Measurements from ENCODE around the gene NLRP3. TPM values are rescaled to one million over a fixed set of nuclear protein-coding genes. Genes with fewer than 3 reads are reported as not detected.

NLRP3 gene
- total and polyA plus RNA-seq, 9 of the 15 experiments (the other 6 are each of a cell fraction or from before 2014, with no cell fraction given), result not detected

- H3K4me1 ChIP-seq (replicated peaks in 1 of 2; ENCODE audit: control insufficient read depth in 2 of 2, insufficient read depth in 2 of 2, low read length in 2 of 2), result peaks cover 0 to 3% of the 10 kb centered on the region in 2 experiments; a peak in 1 of 5 replicates
- no peaks in the 10 kb centered on the region for H3K9me1 ChIP-seq (ENCODE audit: control insufficient read depth, insufficient read depth, low read length)
- H3K4me3 ChIP-seq, result no peak overlapping the region
- no TSS peak for BruUV-seq (replicated peaks)
- no peak overlapping the region for H2AFZ ChIP-seq (ENCODE audit: low read depth, low read length)
- 3% methylated on average over 4 of the region's 4 CpGs for WGBS (ENCODE audit: insufficient coverage, low coverage, missing lambda C conversion rate)
- no peak overlapping the region for H3K27ac ChIP-seq (ENCODE audit: extremely low read depth, low read depth, low read length)
- no peaks in the 10 kb centered on the region for H3K79me2 ChIP-seq (ENCODE audit: control insufficient read depth, insufficient read depth, low read length)
- H3K4me2 ChIP-seq (ENCODE audit: insufficient read depth, low read length), result no peak overlapping the region
- peaks cover 55 to 59% of the 10 kb centered on the region in 2 experiments for H3K27me3 ChIP-seq (ENCODE audit: control insufficient read depth in 2 of 2, insufficient read depth in 2 of 2, low read length in 2 of 2)
- no peaks in the 10 kb centered on the region for H3K9me3 ChIP-seq (replicated peaks; ENCODE audit: control insufficient read depth, insufficient read depth, low read depth, low read length)
- ATAC-seq (no peak), FAIRE-seq (no peak), DNase-seq (ENCODE audit: extremely low read depth in 1 of 4, low spot score in 3 of 4) (no peak)
- no peak overlapping the region for H3K9ac ChIP-seq (ENCODE audit: insufficient read depth in 1 of 2, low read depth in 2 of 2, low read length in 2 of 2)
- in situ Hi-C loops (cut with MboI), result no loop called here
- no peaks in the 10 kb centered on the region for H3K36me3 ChIP-seq (ENCODE audit: control insufficient read depth, insufficient read depth, low read length)
- CTCF ChIA-PET (ENCODE audit: low intra/inter-chr PET ratio), result no interaction called here
- intact Hi-C loops (cut with micrococcal nuclease), result no loop called here
- TF ChIP-seq ZKSCAN8 (CRISPR knock-in tag; IDR thresholded peaks at IDR 0.05) (no peak), RBM22 (IDR thresholded peaks at IDR 0.05; ENCODE audit: low read depth, low read length, poor library complexity, severe bottlenecking) (no peak), TCF7 (IDR thresholded peaks at IDR 0.05; ENCODE audit: borderline replicate concordance) (no peak), HNRNPLL (IDR thresholded peaks at IDR 0.05; ENCODE audit: low read depth, low read length, poor library complexity, severe bottlenecking) (no peak), TEAD2 (tag; IDR thresholded peaks at IDR 0.05) (no peak), BMI1 (IDR thresholded peaks at IDR 0.05; ENCODE audit: low read length) (no peak), ZNF584 (CRISPR knock-in tag; IDR thresholded peaks at IDR 0.05; ENCODE audit: low read depth) (no peak), NONO (IDR thresholded peaks at IDR 0.05; ENCODE audit: low read depth in 2 of 2, low read length in 1 of 2) (no peak), XRCC4 (IDR thresholded peaks at IDR 0.05; ENCODE audit: extremely low read depth, insufficient read depth, insufficient read length) (no peak), SP1 (CRISPR knock-in tag; IDR thresholded peaks at IDR 0.05) (no peak), TBL1XR1 (IDR thresholded peaks at IDR 0.05; ENCODE audit: low read length in 2 of 2) (no peak)
- TF ChIP-seq, protein P1, sequence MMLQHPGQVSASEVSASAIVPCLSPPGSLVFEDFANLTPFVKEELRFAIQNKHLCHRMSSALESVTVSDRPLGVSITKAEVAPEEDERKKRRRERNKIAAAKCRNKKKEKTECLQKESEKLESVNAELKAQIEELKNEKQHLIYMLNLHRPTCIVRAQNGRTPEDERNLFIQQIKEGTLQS (IDR thresholded peaks at IDR 0.05), result no peak
- TF ChIP-seq, protein P1 (CRISPR knock-in tag; conservative IDR thresholded peaks at IDR 0.05), result no peak
- TF ChIP-seq, protein P2, sequence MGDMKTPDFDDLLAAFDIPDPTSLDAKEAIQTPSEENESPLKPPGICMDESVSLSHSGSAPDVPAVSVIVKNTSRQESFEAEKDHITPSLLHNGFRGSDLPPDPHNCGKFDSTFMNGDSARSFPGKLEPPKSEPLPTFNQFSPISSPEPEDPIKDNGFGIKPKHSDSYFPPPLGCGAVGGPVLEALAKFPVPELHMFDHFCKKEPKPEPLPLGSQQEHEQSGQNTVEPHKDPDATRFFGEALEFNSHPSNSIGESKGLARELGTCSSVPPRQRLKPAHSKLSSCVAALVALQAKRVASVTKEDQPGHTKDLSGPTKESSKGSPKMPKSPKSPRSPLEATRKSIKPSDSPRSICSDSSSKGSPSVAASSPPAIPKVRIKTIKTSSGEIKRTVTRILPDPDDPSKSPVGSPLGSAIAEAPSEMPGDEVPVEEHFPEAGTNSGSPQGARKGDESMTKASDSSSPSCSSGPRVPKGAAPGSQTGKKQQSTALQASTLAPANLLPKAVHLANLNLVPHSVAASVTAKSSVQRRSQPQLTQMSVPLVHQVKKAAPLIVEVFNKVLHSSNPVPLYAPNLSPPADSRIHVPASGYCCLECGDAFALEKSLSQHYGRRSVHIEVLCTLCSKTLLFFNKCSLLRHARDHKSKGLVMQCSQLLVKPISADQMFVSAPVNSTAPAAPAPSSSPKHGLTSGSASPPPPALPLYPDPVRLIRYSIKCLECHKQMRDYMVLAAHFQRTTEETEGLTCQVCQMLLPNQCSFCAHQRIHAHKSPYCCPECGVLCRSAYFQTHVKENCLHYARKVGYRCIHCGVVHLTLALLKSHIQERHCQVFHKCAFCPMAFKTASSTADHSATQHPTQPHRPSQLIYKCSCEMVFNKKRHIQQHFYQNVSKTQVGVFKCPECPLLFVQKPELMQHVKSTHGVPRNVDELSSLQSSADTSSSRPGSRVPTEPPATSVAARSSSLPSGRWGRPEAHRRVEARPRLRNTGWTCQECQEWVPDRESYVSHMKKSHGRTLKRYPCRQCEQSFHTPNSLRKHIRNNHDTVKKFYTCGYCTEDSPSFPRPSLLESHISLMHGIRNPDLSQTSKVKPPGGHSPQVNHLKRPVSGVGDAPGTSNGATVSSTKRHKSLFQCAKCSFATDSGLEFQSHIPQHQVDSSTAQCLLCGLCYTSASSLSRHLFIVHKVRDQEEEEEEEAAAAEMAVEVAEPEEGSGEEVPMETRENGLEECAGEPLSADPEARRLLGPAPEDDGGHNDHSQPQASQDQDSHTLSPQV (IDR thresholded peaks at IDR 0.05), result no peak
- POLR2A ChIA-PET, result interaction anchor here (1.3 kb wide), 1 partner anchor 54 kb away, joined by 3 read pairs; no protein-coding TSS in a partner anchor
- H4K20me1 ChIP-seq (replicated peaks; ENCODE audit: control insufficient read depth, insufficient read depth, low read length), result no peaks in the 10 kb centered on the region
Measured at GRCh38 chr1:247456021-247456420, 40.0 kb downstream of the NLRP3 start.

Measured in K562 (cell line).